Adrenal gland (tissue), 5 donors: ENCODE measurements around the gene LDAH.

Experiments used
- CTCF ChIP-seq, 6 experiments: fragments of 450-650 bp in 4 of 6; fragments of 200-600 bp in 2 of 6; sonication (generic) in 1 of 6; IDR thresholded peaks; 1 replicate in 5 of 6; 2 replicates in 1 of 6; pipeline versions ENCODE4 v1.5.1 to v1.8.0; 2016 to 2021; ENCODE audit warnings: antibody characterized with exemption in 6 of 6, mild to moderate bottlenecking in 2 of 6, moderate library complexity in 1 of 6
- POLR2A ChIP-seq, 2 donors: fragments of 450-650 bp; IDR thresholded peaks; one replicate each; pipeline ENCODE4 v1.6.1; 2017; ENCODE audit warnings: antibody characterized with exemption in 2 of 2, mild to moderate bottlenecking in 2 of 2, moderate library complexity in 1 of 2
- donor health status: DM: no; HTN: no; CAD: no.

- no peak for TF ChIP-seq CTCF (IDR thresholded peaks at IDR 0.05)
- no peak for TF ChIP-seq POLR2A (IDR thresholded peaks at IDR 0.05)
Observed at GRCh38 chr2:20691076-20691734, 131.7 kb downstream of the LDAH start.
